Cerebellar nuclear complex (tissue), 1 donor: ENCODE measurements around the gene ACAP1.
A peak's percentile ranks its signal among the peaks of the same experiment; 100 is the strongest.
"Not testable (repeated sequence)": the region's sequence is repeated elsewhere in the genome, so short reads cannot be mapped to it uniquely, and the experiment has no call there.

Experiments
- DNase-seq, 2 experiments: peaks; one replicate each; lab custom pipeline; 2025; lab: John Stamatoyannopoulos, UW

Gene ACAP1

DNA sequence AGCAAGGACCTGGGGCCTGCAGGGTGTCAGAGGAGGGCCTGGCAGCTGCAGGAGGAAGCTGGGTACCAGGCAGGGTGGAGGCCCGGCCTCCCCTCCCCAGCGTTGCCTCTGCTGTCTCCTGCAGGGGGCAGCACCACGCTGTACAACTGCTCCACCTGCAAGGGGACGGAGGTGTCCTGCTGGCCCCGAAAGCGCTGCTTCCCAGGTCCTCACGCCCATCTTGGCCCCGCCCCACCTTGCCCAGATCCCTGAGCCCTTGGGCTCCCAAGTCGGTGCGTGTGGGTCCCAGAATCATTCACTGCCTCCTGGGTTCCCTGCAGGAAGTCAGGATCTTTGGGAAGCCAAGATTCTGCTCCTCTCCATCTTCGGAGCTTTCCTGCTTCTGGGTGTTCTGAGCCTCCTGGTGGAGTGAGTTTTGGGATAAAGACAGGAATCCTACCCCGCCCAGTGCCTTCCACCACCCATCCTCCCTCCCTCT, 19.8 kb downstream of the ACAP1 start:
- peak in 1 of 2 experiments; percentile 57 for DNase-seq

- DNase-seq = no peak
These were observed 20.4 kb downstream of the ACAP1 start for GRCh38 chr17:7356756-7357155.

- no peak for DNase-seq
These were observed 21.1 kb downstream of the ACAP1 start for GRCh38 chr17:7357381-7357780.

GRCh38 chr17:7361906-7362305, 25.6 kb downstream of the ACAP1 start:
- DNase-seq = no peak

DNA sequence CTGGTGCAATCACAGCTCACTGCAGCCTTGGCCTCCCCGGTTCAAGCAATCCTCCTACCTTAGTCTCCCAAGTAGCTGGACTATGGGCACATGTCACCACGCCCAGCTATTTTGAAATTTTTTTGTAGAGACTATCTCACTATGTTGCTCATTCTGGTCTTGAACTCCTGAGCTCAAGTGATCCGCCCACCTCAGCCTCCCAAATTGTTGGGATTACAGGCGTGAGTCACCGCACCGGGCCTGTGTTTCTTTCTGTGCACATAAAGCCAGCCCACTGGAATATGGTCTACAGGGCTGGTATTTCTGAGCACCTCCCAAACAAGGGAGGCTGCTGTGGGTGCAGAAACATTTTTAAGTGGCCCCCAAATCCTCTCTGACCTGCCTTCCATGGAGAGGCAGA, 27.0 kb downstream of the ACAP1 start:
- DNase-seq = no peak

DNA sequence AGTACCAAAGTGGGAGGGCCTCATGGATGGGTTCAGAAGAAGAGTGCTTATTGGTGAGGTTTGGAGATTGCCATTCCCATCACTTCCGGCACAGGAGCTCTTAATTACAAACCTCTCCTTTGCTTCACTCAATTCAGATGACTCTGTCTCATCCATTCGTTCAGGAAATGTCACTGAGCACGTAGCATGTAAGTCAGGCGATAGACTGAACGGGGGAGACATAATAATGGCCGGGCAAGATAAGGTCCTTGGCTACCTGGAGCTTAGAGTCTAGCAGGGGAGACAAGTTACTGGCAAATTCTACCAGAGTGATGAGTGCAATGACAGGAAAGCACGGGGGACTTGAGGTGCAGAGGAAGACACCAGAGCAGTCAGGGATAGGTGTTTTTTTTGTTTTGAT, 29.6 kb downstream of the ACAP1 start:
- not testable (repeated sequence) for DNase-seq

- no peak for DNase-seq
These were observed 30.8 kb downstream of the ACAP1 start for GRCh38 chr17:7367083-7367482.

- no peak for DNase-seq
These were observed 31.7 kb downstream of the ACAP1 start for GRCh38 chr17:7367918-7368598.

GRCh38 chr17:7368599-7368994, 32.3 kb downstream of the ACAP1 start:
- not testable (repeated sequence) for DNase-seq

GRCh38 chr17:7369825-7370224, 33.5 kb downstream of the ACAP1 start:
- DNase-seq = no peak

DNA sequence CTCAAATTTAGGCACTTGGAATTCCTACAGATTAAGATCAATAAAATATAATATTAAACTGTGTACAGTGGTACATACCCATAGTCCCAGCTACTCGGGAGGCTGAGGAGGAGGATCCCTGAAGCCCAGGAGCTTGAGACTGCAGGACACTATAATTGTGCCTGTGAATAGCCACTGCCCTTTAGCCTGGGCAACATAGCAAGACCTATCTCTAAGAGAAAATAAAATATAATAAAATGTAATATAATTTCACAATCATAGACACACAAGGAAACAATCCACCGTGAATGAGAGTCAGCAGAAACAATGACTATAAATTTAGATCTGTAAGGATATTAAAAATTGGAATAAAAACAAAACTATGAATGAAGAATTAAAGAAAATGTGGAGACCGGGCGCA, 34.5 kb downstream of the ACAP1 start:
- no peak for DNase-seq

GRCh38 chr17:7374353-7374752, 38.0 kb downstream of the ACAP1 start:
- DNase-seq = no peak

- no peak for DNase-seq
These were observed 42.8 kb downstream of the ACAP1 start for GRCh38 chr17:7379134-7379533.

GRCh38 chr17:7380321-7380720, 44.0 kb downstream of the ACAP1 start:
- DNase-seq = no peak

GRCh38 chr17:7380855-7381683, 44.7 kb downstream of the ACAP1 start, which contains the start of gene TNK1:
Gene TNK1, plus strand, starts transcription at chr17:7381089. Its CDS starts 1,838 bp downstream, at chr17:7382927.
- DNase-seq = no peak

DNA sequence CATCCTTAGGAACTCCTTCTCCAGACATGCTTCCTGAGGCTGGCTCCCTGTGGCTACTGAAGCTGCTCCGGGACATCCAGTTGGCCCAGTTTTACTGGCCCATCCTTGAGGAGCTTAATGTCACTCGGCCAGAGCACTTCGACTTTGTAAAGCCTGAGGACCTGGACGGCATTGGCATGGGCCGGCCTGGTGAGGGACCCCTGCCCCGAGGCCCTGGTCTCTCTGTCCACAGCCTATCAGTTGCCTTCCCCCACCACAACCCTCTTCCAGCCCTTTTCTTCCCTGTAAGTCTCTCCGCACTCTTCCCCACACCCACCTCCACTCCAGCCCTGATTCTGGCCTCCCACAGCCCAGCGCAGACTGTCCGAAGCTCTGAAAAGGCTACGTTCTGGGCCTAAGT, 46.6 kb downstream of the ACAP1 start:
- DNase-seq = no peak

GRCh38 chr17:7383371-7383741, 47.0 kb downstream of the ACAP1 start:
- DNase-seq = no peak

- DNase-seq = no peak
These were observed 47.6 kb downstream of the ACAP1 start for GRCh38 chr17:7383742-7384488.

- DNase-seq = no peak
These were observed 48.3 kb downstream of the ACAP1 start for GRCh38 chr17:7384489-7385081.

DNA sequence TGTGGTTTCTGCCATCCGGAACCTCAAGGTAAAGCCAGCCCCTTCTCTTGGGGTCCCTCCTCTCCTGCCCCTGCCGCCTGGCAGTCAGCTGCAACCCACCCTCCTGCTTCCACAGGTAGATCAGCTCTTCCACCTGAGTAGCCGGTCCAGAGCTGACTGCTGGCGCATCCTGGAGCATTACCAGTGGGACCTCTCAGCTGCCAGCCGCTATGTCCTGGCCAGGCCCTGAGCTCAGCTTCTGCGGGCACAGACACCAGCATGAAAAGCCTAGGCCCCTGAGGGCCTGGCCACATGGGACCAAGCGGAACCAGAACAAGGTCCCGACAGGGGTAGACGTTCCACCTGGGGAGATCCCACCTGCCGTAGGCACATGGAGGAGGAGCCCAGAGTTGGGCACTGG, 52.5 kb downstream of the ACAP1 start:
- DNase-seq = no peak

DNA sequence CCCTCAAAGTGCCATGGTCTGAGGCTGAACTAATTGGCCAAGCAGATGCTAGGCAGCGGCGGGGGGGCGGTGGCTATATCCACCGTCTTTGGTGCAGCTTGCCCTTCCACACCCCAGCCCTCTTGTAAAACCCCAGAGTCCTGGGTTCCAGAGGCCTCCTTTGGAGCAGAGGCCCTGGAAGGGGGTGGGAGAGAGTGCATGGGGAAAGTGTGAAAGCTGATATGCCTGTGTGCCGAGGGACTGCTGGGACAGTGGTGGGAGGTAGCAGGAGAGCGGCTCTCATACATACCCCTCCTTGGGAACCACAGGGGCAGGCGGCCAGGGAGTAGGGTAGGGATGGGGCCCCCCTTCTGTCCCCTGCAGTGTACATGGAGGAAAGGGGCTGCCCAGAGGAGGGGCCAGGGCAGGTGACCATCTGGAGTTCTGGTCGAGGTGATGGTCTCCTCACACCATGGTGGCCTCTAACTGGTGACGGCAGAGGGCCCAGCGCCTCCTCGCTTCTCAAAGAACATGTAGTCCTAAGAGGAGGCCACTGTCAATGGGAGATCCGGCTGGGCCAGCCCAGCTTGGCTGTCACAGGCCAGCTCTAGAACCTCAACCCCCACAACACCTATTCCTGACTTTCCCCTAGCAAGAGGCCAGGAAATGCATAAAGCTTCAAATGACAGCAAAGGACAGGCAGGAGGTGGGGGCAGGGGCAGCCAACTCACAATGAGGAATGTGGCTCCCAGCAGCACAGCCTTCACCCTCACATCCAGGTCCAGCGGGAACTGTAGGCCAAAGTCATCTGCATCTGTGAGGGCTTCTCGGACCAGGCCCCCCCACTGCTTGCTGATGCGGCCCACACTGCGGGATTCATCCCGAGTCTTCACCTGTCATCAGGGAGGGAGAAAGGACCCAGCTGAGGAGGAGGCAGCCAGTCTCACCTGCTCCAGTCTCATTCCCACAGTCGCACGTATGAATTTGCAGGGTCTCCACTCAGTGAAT, 53.9 kb downstream of the ACAP1 start:
- no peak for DNase-seq
